Karpas-422 (cell line): ENCODE results near the gene MTERF4. TPM values are rescaled to one million over a fixed set of nuclear protein-coding genes. Genes with fewer than 3 reads are reported as not detected.

Source experiments
- DNase-seq: peaks from one replicate; pipeline ENCODE4 v3.0.0-alpha.2; 2015
- H2AFZ ChIP-seq: fragments of 200-600 bp; sonication (generic); 2 replicates; pipeline ENCODE4 v1.6.1; 2014; ENCODE audit warnings: antibody characterized with exemption, low read length, mixed read lengths
- H3K27ac ChIP-seq: fragments of 200-600 bp; sonication (generic); 2 replicates; pipeline ENCODE4 v1.5.1; 2014; ENCODE audit warnings: mild to moderate bottlenecking, low read length, moderate library complexity
- H3K27me3 ChIP-seq: fragments of 200-600 bp; sonication (generic); 2 replicates; pipeline ENCODE4 v1.6.1; 2014; ENCODE audit warnings: low read length, mixed read lengths
- H3K36me3 ChIP-seq: fragments of 200-600 bp; sonication (generic); 2 replicates; pipeline ENCODE4 v1.6.1; 2014; ENCODE audit warnings: low read length, mixed read lengths; ENCODE audit not compliant: insufficient read depth
- H3K4me1 ChIP-seq: fragments of 200-600 bp; sonication (generic); 2 replicates; pipeline ENCODE4 v1.6.1; 2014; ENCODE audit warnings: mild to moderate bottlenecking, low read length, mixed read lengths
- H3K4me2 ChIP-seq: fragments of 200-600 bp; sonication (generic); 2 replicates; pipeline ENCODE4 v1.6.1; 2014; ENCODE audit warnings: low read length, low read depth, mild to moderate bottlenecking; ENCODE audit not compliant: poor library complexity, severe bottlenecking
- H3K4me3 ChIP-seq: fragments of 200-600 bp; sonication (generic); 2 replicates; pipeline ENCODE4 v1.5.1; 2014; ENCODE audit warnings: mild to moderate bottlenecking, antibody characterized with exemption, low read length, mixed read lengths
- H3K79me2 ChIP-seq: fragments of 200-600 bp; sonication (generic); 2 replicates; pipeline ENCODE4 v1.6.1; 2014; ENCODE audit warnings: mild to moderate bottlenecking, low read length, mixed read lengths
- H3K9ac ChIP-seq: fragments of 200-600 bp; sonication (generic); 2 replicates; pipeline ENCODE4 v1.6.0; 2014; ENCODE audit warnings: low read length
- H3K9me2 ChIP-seq: fragments of 200-600 bp; sonication (generic), shearing (Covaris generic); replicated peaks from 2 replicates; pipeline ENCODE4 v1.6.0; 2014; ENCODE audit warnings: mild to moderate bottlenecking, low read length, moderate library complexity; ENCODE audit not compliant: insufficient read depth
- H3K9me3 ChIP-seq: fragments of 300-700, 200-600 bp; sonication (generic); 2 replicates; pipeline ENCODE4 v1.6.1; 2014; ENCODE audit warnings: low read length, mixed read lengths
- H4K20me1 ChIP-seq: fragments of 200-600 bp; sonication (generic); 2 replicates; pipeline ENCODE4 v1.6.1; 2014; ENCODE audit warnings: mild to moderate bottlenecking, antibody characterized with exemption, low read length, low read depth; ENCODE audit not compliant: insufficient read depth
- total RNA-seq: library from RNA; depleted of rRNA; stranded (reverse); fragments of >200 nt; shearing (Covaris generic); gene quantifications from 2 replicates; pipeline ENCODE4 v1.2.3, GENCODE V29; 2014; ENCODE audit warnings: low replicate concordance

The MTERF4 gene
- total RNA-seq, 1 experiment from 2014 or later, result 49.5 TPM

DNA sequence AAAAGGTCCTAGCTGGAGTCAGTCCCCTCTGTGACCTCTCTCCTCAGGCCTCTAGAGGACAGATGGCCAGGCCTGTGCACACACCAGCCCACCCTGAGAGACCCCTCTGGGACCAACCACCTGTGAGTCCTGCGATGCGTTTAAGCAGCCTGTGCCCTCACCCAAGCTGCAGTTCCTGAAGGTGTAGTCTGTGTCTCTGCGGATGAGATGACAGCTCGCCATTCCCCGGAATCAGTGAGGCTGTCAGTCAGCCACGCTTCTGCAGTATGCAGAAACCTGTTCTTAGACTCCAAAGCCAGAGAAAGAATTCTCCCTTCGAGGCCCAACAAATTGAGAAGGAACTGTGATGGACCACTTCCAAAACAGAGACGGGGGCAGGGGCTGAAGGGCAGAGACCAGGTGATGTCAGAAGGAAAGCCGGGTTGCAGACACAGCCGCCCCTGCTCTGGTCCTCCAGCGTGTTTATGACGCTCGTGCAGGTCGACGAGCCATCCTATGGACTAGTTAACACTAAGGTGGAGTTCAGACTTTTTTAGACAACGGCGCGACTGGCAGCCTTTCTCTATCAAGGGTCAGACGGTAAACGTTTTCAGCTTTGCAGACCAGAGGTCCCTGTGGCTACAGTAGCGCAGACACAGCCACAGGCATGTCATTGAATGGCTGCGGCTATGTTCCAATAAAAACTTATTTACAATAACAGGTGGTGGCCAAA is 10.2 kb downstream of the MTERF4 start:
- DNase-seq, result no peak
- Histone ChIP-seq H2AFZ (no peak overlapping the region), H3K4me1 (no peaks in the 10 kb centered on the region; the same call in 1 of the 2 replicates), H3K27me3 (no peaks in the 10 kb centered on the region), H3K9me2 (no peaks in the 10 kb centered on the region), H3K4me3 (no peak overlapping the region), H3K79me2 (peaks cover 16% of the 10 kb centered on the region), H3K4me2 (no peak overlapping the region), H3K27ac (no peak overlapping the region), H4K20me1 (peaks cover 12% of the 10 kb centered on the region; the same call in 1 of the 2 replicates), H3K36me3 (peaks cover 39% of the 10 kb centered on the region), H3K9ac (no peak overlapping the region), H3K9me3 (no peaks in the 10 kb centered on the region)

GRCh38 chr2:241091201-241091600 is 10.9 kb downstream of the MTERF4 start:
- Histone ChIP-seq H3K27ac (no peak overlapping the region), H3K4me3 (no peak overlapping the region), H3K27me3 (no peaks in the 10 kb centered on the region), H3K9me2 (no peaks in the 10 kb centered on the region), H3K9ac (no peak overlapping the region), H3K36me3 (peaks cover 40% of the 10 kb centered on the region), H3K79me2 (peaks cover 11% of the 10 kb centered on the region), H2AFZ (no peak overlapping the region), H3K9me3 (no peaks in the 10 kb centered on the region), H3K4me2 (no peak overlapping the region), H4K20me1 (peaks cover 12% of the 10 kb centered on the region; the same call in 1 of the 2 replicates), H3K4me1 (no peaks in the 10 kb centered on the region)
- DNase-seq, result no peak

DNA sequence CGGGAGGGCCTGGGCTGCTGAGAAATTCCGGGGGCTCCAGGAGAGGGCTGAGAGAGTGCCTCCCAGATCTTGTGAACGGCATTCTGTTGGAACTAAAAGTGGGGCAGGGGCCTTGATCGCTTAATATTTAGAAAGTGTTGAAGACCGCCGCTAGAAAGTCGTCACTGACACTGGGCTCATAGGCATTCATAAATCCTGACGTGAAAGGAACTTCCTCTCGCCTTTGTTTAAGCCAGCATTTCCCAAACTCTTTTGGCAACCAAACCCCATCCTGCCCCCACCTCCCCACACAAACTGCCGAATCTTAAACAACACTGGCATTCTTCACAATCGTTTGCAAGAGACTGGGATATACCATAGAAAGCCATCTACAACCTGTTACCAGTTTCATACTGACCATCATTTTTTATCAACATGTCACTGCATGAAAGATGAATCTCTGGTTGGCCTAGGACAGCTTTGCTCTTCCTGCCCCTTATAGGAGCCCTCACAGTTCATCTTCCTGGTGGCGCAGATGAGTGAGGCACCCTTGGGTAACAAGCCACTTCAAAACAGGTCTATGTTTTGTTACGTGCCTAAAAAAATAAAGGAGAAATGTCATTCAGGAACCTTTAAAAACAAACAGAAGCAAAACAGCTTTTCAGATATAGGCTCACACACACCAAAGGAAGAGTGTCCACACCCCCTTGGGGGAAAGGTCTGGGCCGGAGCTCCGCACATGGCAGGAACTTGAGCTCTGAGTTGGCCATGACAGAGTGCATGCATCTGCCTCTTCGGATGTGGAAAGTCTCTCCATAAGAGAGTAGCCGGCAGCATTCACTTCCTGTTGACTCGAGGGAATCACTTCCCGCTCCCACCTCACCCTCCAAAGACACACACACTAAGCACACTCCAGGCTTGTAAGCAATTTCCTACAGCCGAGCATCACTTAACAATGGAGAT is 13.0 kb downstream of the MTERF4 start:
- Histone ChIP-seq H2AFZ (no peak overlapping the region), H3K27me3 (no peaks in the 10 kb centered on the region), H3K9me3 (no peaks in the 10 kb centered on the region), H3K4me3 (no peak overlapping the region), H3K27ac (no peak overlapping the region), H3K9ac (no peak overlapping the region), H3K36me3 (peaks cover 30% of the 10 kb centered on the region), H3K79me2 (no peaks in the 10 kb centered on the region), H3K4me1 (no peaks in the 10 kb centered on the region), H4K20me1 (peaks cover 12% of the 10 kb centered on the region; the same call in 1 of the 2 replicates), H3K4me2 (no peak overlapping the region), H3K9me2 (no peaks in the 10 kb centered on the region)
- no peak for DNase-seq

DNA sequence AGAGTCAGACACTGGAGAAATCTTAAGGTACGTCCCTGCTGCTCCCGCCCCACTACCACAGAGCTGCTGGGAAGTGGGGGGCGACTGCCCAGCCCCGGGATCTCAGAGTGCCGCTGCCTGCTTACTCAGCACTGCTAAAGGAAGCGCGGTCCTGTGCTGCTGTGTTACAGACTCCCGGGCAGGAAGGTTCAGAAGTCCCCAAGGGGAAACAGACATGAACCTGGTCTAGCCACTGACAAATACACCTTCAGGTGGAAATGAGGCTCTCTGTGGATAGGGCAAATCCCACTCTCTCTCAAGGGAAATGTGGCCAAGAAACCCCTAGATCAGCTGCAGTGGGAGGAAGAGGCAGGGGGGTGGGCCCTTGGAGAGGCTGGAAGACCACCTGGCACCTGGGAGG is 13.7 kb downstream of the MTERF4 start:
- no peak overlapping the region for H3K9ac ChIP-seq
- no peak overlapping the region for H3K4me2 ChIP-seq
- no peaks in the 10 kb centered on the region for H3K79me2 ChIP-seq
- H3K9me2 ChIP-seq, result no peaks in the 10 kb centered on the region
- H3K9me3 ChIP-seq, result no peaks in the 10 kb centered on the region
- no peak for DNase-seq
- H3K4me1 ChIP-seq, result no peaks in the 10 kb centered on the region
- H2AFZ ChIP-seq, result no peak overlapping the region
- H3K27me3 ChIP-seq, result no peaks in the 10 kb centered on the region
- H3K36me3 ChIP-seq, result peaks cover 30% of the 10 kb centered on the region
- H3K4me3 ChIP-seq, result no peak overlapping the region
- H4K20me1 ChIP-seq, result peaks cover 12% of the 10 kb centered on the region; the same call in 1 of the 2 replicates
- no peak overlapping the region for H3K27ac ChIP-seq

DNA sequence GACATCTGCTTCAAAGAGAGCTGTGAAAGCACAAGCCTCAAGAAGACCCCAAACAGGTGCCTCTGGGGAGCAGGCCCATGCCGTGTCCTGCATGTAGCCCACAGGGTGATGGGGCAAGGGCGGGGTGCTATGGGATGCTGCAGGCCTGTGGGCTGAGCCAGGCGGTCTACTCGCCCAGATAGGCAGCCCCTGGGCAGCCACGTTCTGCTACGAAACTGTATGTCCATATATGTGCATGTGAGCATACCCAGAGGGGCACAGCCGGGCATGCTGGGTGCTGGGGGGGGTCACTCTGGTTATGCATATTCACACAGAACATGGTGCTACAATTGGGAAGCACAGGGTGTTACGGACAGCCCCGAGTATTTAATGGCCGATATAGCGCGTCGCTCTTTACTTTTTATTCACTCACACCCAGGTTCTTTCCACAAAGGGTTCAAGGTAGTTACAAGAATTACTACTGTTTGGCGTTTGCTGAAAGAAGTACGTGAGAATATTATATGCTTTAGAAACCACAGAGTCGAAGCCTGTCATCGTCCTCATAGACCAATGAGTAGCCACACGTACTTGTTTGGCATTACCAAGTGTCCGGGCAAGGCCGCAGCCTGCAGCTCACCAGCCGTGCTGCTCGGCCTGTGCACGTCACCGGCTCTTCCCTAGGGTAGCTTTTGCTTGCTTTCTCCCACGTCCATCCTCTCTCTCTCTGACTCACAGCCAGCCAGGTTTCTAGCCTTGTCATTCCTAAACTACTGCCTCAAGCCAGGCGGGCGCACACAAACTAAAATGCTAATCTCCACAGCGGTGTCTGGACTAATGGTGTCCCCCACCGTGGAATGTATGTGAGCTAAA is 14.4 kb downstream of the MTERF4 start:
- Histone ChIP-seq H3K4me1 (no peaks in the 10 kb centered on the region), H3K79me2 (no peaks in the 10 kb centered on the region), H3K4me3 (no peak overlapping the region), H4K20me1 (peaks cover 12% of the 10 kb centered on the region; the same call in 1 of the 2 replicates), H3K27me3 (no peaks in the 10 kb centered on the region), H3K9me3 (no peaks in the 10 kb centered on the region), H3K9ac (no peak overlapping the region), H3K36me3 (peaks cover 30% of the 10 kb centered on the region), H3K4me2 (no peak overlapping the region), H3K9me2 (no peaks in the 10 kb centered on the region), H2AFZ (no peak overlapping the region), H3K27ac (no peak overlapping the region)
- no peak for DNase-seq

GRCh38 chr2:241084856-241085444 is 17.1 kb downstream of the MTERF4 start:
- H3K9me2 ChIP-seq, result no peaks in the 10 kb centered on the region
- no peaks in the 10 kb centered on the region for H3K9me3 ChIP-seq
- peaks cover 30% of the 10 kb centered on the region for H3K36me3 ChIP-seq
- no peak for DNase-seq
- no peaks in the 10 kb centered on the region for H3K27me3 ChIP-seq
- no peaks in the 10 kb centered on the region for H3K79me2 ChIP-seq
- no peak overlapping the region for H3K9ac ChIP-seq
- no peaks in the 10 kb centered on the region for H4K20me1 ChIP-seq
- no peak overlapping the region for H3K4me2 ChIP-seq
- no peak overlapping the region for H3K27ac ChIP-seq
- H3K4me3 ChIP-seq, result no peak overlapping the region
- no peaks in the 10 kb centered on the region for H3K4me1 ChIP-seq
- H2AFZ ChIP-seq, result no peak overlapping the region

DNA sequence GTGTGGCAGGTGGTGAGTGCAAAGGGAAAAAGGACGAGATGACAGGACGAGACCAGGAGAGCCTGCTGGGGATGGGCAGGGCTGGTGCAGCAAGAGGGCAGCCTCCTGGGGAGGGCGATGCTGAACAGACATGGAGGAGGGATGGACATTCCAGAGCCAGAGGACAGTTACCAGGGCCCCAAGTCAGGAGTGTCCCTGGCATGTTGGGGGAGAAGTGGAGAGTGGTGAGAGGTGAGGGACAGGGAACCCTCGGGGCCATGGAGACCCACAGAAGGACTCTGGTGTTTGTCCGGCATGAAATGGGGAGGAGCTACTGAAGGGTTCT is 19.0 kb downstream of the MTERF4 start:
- Histone ChIP-seq H2AFZ (no peak overlapping the region), H3K27ac (no peak overlapping the region), H3K9ac (no peak overlapping the region), H3K27me3 (no peaks in the 10 kb centered on the region), H3K4me2 (no peak overlapping the region), H3K36me3 (peaks cover 15% of the 10 kb centered on the region; the same call in 1 of the 2 replicates), H3K9me2 (no peaks in the 10 kb centered on the region), H3K79me2 (no peaks in the 10 kb centered on the region), H3K4me3 (no peak overlapping the region), H3K9me3 (no peaks in the 10 kb centered on the region), H3K4me1 (no peaks in the 10 kb centered on the region), H4K20me1 (no peaks in the 10 kb centered on the region)
- no peak for DNase-seq
